Psoas muscle (tissue), 8 donors: ENCODE results near the gene FAM229A. TPM values are rescaled to one million over a fixed set of nuclear protein-coding genes. Genes with fewer than 3 reads are reported as not detected.

ENCODE experiments used
- ATAC-seq, 4 donors: fragments of 200-7000 bp; cut with Tn5 transposase; one replicate each; pipeline ENCODE4 v1.9.1; 2020; ENCODE audit warnings: moderate library complexity in 3 of 4, mild to moderate bottlenecking in 2 of 4
- DNase-seq, 2 donors: peaks; one replicate each; pipeline ENCODE4 v3.0.0-alpha.2; 2020
- H3K27ac ChIP-seq: fragments of 200-600 bp; one replicate; pipeline ENCODE4 v1.8.0; 2022
- H3K27me3 ChIP-seq, 3 donors: fragments of 200-600 bp in 1 of 3; one replicate each; pipeline versions ENCODE4 v1.6.1 to v1.8.0; 2013 to 2022; ENCODE audit warnings: low read length in 2 of 3, mild to moderate bottlenecking in 2 of 3, moderate library complexity in 1 of 3; ENCODE audit not compliant: insufficient read depth in 3 of 3
- H3K36me3 ChIP-seq, 2 donors: fragments of 200-600 bp in 1 of 2; one replicate each; pipeline versions ENCODE4 v1.6.1 to v1.8.0; 2013 to 2022; ENCODE audit warnings: low read depth in 1 of 2, mild to moderate bottlenecking in 1 of 2, moderate library complexity in 1 of 2; ENCODE audit not compliant: insufficient read depth in 1 of 2
- H3K4me1 ChIP-seq: fragments of 200-600 bp; one replicate; pipeline ENCODE4 v1.8.0; 2022
- H3K4me3 ChIP-seq: fragments of 200-600 bp; one replicate; pipeline ENCODE4 v1.8.0; 2022; ENCODE audit warnings: mild to moderate bottlenecking
- H3K9me3 ChIP-seq: fragments of 200-600 bp; one replicate; pipeline ENCODE4 v1.8.0; 2022
- CTCF ChIP-seq: fragments of 200-600 bp; IDR thresholded peaks from one replicate; pipeline ENCODE4 v1.8.0; 2022; ENCODE audit warnings: antibody characterized with exemption
- WGBS, 3 donors: extraction: QIAGEN DNeasy Blood & Tissue Kit; methylation state at CpG; one replicate each; pipeline versions ENCODE4 v1.1.6 to v1.1.7; 2013; 5-methylcytosine and 5-hydroxymethylcytosine counted together
- intact Hi-C, 2 donors: fragments of 100-400 bp; cut with DNase I; formaldehyde crosslinking; loops; one replicate each; pipeline versions ENCODE4 v1.11.0 to v1.14.2; 2022
- polyA plus RNA-seq, 3 donors: library from polyadenylated mRNA; stranded (reverse); fragments of 200-250 nt; gene quantifications; one replicate each; pipeline ENCODE4 v1.2.3, GENCODE V29; 2013
- total RNA-seq, 4 donors: library from RNA; stranded (reverse); fragmentation: NEBNext Ultra II Directional in 2 of 4; extraction: Animal tissue kit (Norgen Biotek cat#: 25700) in 2 of 4; gene quantifications; one replicate each; pipeline versions ENCODE4 v1.2.1 to v1.2.4, GENCODE V29; 2021 to 2023
- donor health status: healthy with polysubstance abuse.
- donor health status: DM: no; HTN: no; CAD: no; lungs with moderate emphysema.
- donor health status: Bipolar disorder and iron deficiency.
- donor health status: healthy.
- donor health status: DM: yes; HTN: yes; CAD: no.
- donor health status: DM: no; HTN: no; CAD: no.
- donor health status: DM: no; HTN: no; CAD: no.
- donor health status: DM: yes; HTN: yes; CAD: no.

Gene FAM229A
- total and polyA plus RNA-seq, 7 donors, result 0.98 to 4.0 (median 1.9) TPM

DNA sequence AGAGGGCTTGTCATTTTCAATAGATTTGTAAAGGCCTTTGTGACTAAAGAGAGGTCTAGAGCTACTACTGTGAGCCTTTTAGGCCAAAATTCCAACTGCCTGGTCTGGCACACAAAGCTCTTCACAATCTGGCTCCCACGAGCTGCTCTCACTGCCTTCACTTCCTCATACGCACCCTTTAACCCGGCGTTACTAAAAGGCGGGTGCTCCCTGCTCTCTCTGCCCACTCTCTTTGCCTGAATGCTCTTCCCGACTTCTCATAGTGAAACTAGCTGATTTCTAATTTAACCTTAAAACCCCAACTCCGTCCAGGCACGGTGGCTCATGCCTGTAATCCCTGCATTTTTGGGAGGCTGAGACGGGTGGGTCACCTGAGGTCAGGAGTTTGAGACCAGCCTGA is 17.8 kb upstream of the FAM229A start:
- no peak for DNase-seq
- Histone ChIP-seq H3K4me1 (no peaks in the 10 kb centered on the region), H3K36me3 (peaks cover 22 to 100% of the 10 kb centered on the region in 2 donors), H3K9me3 (no peaks in the 10 kb centered on the region), H3K27me3 (no peaks in the 10 kb centered on the region), H3K27ac (no peak overlapping the region), H3K4me3 (no peak overlapping the region)
- ATAC-seq, result no peak
- 89 to 92% (median 90%) methylated on average over 9 of the region's 9 CpGs for WGBS, 3 donors
- no peak for TF ChIP-seq CTCF
- intact Hi-C loops, result no loop called here

- Histone ChIP-seq H3K4me3 (no peak overlapping the region), H3K9me3 (no peaks in the 10 kb centered on the region), H3K4me1 (no peaks in the 10 kb centered on the region), H3K27me3 (no peaks in the 10 kb centered on the region), H3K27ac (no peak overlapping the region), H3K36me3 (peaks cover 21 to 100% of the 10 kb centered on the region in 2 donors)
- no peak for TF ChIP-seq CTCF
- no peak for ATAC-seq
- DNase-seq, result no peak
- WGBS, 3 donors, result 88 to 89% (median 89%) methylated on average over 12 of the region's 12 CpGs
- intact Hi-C loops, result no loop called here
Observed at GRCh38 chr1:32377541-32378220, 15.4 kb upstream of the FAM229A start.

DNA sequence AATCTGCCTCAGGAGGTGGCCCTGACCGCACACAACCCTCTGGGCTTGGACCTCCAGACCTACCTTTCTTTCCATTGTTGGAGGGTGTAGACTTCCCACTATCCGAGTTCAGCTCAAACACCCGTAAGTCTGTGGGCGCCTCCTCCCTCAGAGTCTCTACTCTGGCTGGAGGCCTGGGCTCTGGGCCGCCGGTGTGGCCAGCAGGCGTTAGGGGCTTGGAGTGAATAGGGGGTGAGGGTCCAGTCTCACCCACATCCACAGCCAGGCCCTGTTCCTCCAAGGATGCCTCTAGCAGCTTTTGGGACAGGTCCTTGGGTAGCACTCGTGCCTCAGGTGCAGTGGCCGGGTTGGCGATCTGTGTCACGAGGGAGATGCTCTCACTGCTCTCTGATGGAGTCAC is 13.9 kb upstream of the FAM229A start:
- 88 to 93% (median 90%) methylated on average over 11 of the region's 11 CpGs for WGBS, 3 donors
- Histone ChIP-seq H3K36me3 (peaks cover 21 to 98% of the 10 kb centered on the region in 2 donors), H3K9me3 (no peaks in the 10 kb centered on the region), H3K4me1 (no peaks in the 10 kb centered on the region), H3K27me3 (no peaks in the 10 kb centered on the region), H3K27ac (no peak overlapping the region), H3K4me3 (no peak overlapping the region)
- TF ChIP-seq CTCF, result no peak
- DNase-seq, result no peak
- intact Hi-C loops, result no loop called here
- ATAC-seq, result no peak

GRCh38 chr1:32373996-32374592 is 11.8 kb upstream of the FAM229A start:
- Histone ChIP-seq H3K27me3 (no peaks in the 10 kb centered on the region), H3K27ac (no peak overlapping the region), H3K9me3 (no peaks in the 10 kb centered on the region), H3K36me3 (peaks cover 21 to 97% of the 10 kb centered on the region in 2 donors), H3K4me3 (no peak overlapping the region), H3K4me1 (no peaks in the 10 kb centered on the region)
- 66 to 83% (median 74%) methylated on average over 1 of the region's 1 CpG for WGBS, 3 donors
- DNase-seq (no peak), ATAC-seq (no peak)
- TF ChIP-seq CTCF, result no peak
- intact Hi-C loops, result no loop called here
